Keratinocyte (primary cell): Measurements from ENCODE around the gene NLGN1. TPM values are rescaled to one million over a fixed set of nuclear protein-coding genes. Genes with fewer than 3 reads are reported as not detected.

Experiments
- DNase-seq: peaks from one replicate; pipeline ENCODE4 v3.0.0-alpha.2; 2011; ENCODE audit warnings: low read depth, missing footprints, low spot score
- FAIRE-seq: peaks from 2 replicates; lab custom pipeline; 2011; peaks lifted over from hg19 to GRCh38; lab: Jason Lieb, UNC
- H2AFZ ChIP-seq: 2 replicates; pipeline ENCODE4 v1.6.0; 2012; ENCODE audit warnings: low read length, control low read depth, inconsistent platforms; ENCODE audit not compliant: control insufficient read depth
- H3K27ac ChIP-seq: 2 replicates; pipeline ENCODE4 v1.5.1; 2011; ENCODE audit warnings: low read length; ENCODE audit not compliant: control insufficient read depth, insufficient read depth
- H3K27me3 ChIP-seq: 3 replicates; pipeline ENCODE4 v1.6.0; 2011; ENCODE audit warnings: low read length; ENCODE audit not compliant: control insufficient read depth, insufficient read depth; ENCODE audit errors: extremely low read depth
- H3K36me3 ChIP-seq, 2 experiments: 2 replicates in 1 of 2; 3 replicates in 1 of 2; pipeline ENCODE4 v1.5.1; 2011; ENCODE audit warnings: low read length in 2 of 2, mild to moderate bottlenecking in 1 of 2; ENCODE audit not compliant: control insufficient read depth in 2 of 2, insufficient read depth in 2 of 2; ENCODE audit errors: extremely low read depth in 1 of 2
- H3K4me1 ChIP-seq: 3 replicates; pipeline ENCODE4 v1.5.1; 2011; ENCODE audit warnings: low read length; ENCODE audit not compliant: control insufficient read depth, insufficient read depth; ENCODE audit errors: extremely low read depth
- H3K4me2 ChIP-seq: 3 replicates; pipeline ENCODE4 v1.6.0; 2011; ENCODE audit warnings: low read depth, low read length; ENCODE audit not compliant: control insufficient read depth, insufficient read depth; ENCODE audit errors: extremely low read depth
- H3K4me3 ChIP-seq, 3 experiments: fragments of 200-600 bp in 1 of 3; sonication (generic) in 1 of 3; 2 replicates in 2 of 3; 3 replicates in 1 of 3; pipeline ENCODE4 v1.5.1; 2011 to 2016; ENCODE audit warnings: low read length in 3 of 3, mild to moderate bottlenecking in 3 of 3, control low read depth in 2 of 3, inconsistent platforms in 1 of 3, low read depth in 1 of 3, mixed read lengths in 1 of 3, mixed run types in 1 of 3, moderate library complexity in 1 of 3; ENCODE audit not compliant: control insufficient read depth in 2 of 3, insufficient read depth in 2 of 3; ENCODE audit errors: extremely low read depth in 1 of 3
- H3K79me2 ChIP-seq: 2 replicates; pipeline ENCODE4 v1.6.0; 2012; ENCODE audit warnings: low read length; ENCODE audit not compliant: control insufficient read depth, insufficient read depth
- H3K9ac ChIP-seq: 3 replicates; pipeline ENCODE4 v1.6.0; 2011; ENCODE audit warnings: low read length; ENCODE audit not compliant: control insufficient read depth, insufficient read depth; ENCODE audit errors: extremely low read depth
- H3K9me1 ChIP-seq: 3 replicates; pipeline ENCODE4 v1.6.0; 2011; ENCODE audit warnings: low read length; ENCODE audit not compliant: control insufficient read depth, insufficient read depth; ENCODE audit errors: extremely low read depth
- H3K9me3 ChIP-seq: 2 replicates; pipeline ENCODE4 v1.5.1; 2012; ENCODE audit warnings: low read depth, low read length; ENCODE audit not compliant: control insufficient read depth
- H4K20me1 ChIP-seq: 3 replicates; pipeline ENCODE4 v1.6.0; 2011; ENCODE audit warnings: low read length; ENCODE audit not compliant: control insufficient read depth, insufficient read depth; ENCODE audit errors: extremely low read depth
- CTCF ChIP-seq, 3 experiments: IDR thresholded peaks in 1 of 3; conservative IDR thresholded peaks in 1 of 3; optimal IDR thresholded peaks in 1 of 3; 2 replicates in 2 of 3; 3 replicates in 1 of 3; pipeline versions ENCODE3 to v1.5.1; 2011; ENCODE audit warnings: low read length in 3 of 3, mild to moderate bottlenecking in 3 of 3, moderate library complexity in 2 of 3, control low read depth in 1 of 3, inconsistent platforms in 1 of 3; ENCODE audit not compliant: insufficient read depth in 2 of 3; ENCODE audit errors: extremely low read depth in 1 of 3
- EZH2 ChIP-seq: IDR thresholded peaks from one replicate; pipeline ENCODE4 v1.6.1; 2012; ENCODE audit warnings: inconsistent platforms, mild to moderate bottlenecking, low read length, moderate library complexity
- dilution Hi-C: fragments of 300-500 bp; cut with MboI; formaldehyde crosslinking; loops from one replicate; pipeline ENCODE4 v1.7.0; 2020; ENCODE audit warnings: low sequenced_read_pairs; ENCODE audit not compliant: extremely low pct_ligation_motif_present
- polyA plus RNA-seq, 5 experiments: library from polyadenylated mRNA; depleted of rRNA in 3 of 5; stranded (reverse) in 3 of 5; stranded (forward) in 1 of 5; unstranded in 1 of 5; fragments of >200 nt; gene quantifications; 1 replicate in 1 of 5; 2 replicates in 3 of 5; 3 replicates in 1 of 5; pipeline versions ENCODE4 v1.2.1 to v1.2.3, GENCODE V29; 2011 to 2012; ENCODE audit warnings: missing spikeins in 2 of 5, low read depth in 1 of 5, low replicate concordance in 1 of 5

NLGN1 gene
- polyA plus RNA-seq, 1 donor (not counting 4 experiments of a cell fraction or from before 2014, with no cell fraction given) = not detected

- dilution Hi-C loops = no loop called here
- no peak for FAIRE-seq
Measured at GRCh38 chr3:173839859-173840258, 442.3 kb downstream of the NLGN1 start.

GRCh38 chr3:173841334-173841733 is 443.8 kb downstream of the NLGN1 start:
- Histone ChIP-seq H3K9ac (no peak overlapping the region), H3K27ac (no peak overlapping the region), H3K4me3 (no peak overlapping the region), H3K27me3 (no peaks in the 10 kb centered on the region), H4K20me1 (no peaks in the 10 kb centered on the region), H3K4me1 (no peaks in the 10 kb centered on the region), H3K9me1 (no peaks in the 10 kb centered on the region), H3K4me2 (no peak overlapping the region), H3K9me3 (no peaks in the 10 kb centered on the region), H3K36me3 (no peaks in the 10 kb centered on the region), H3K79me2 (no peaks in the 10 kb centered on the region), H2AFZ (no peak overlapping the region)
- no peak for DNase-seq
- no peak for FAIRE-seq
- TF ChIP-seq CTCF (optimal IDR thresholded peaks at IDR 0.05 in 1 of 3, IDR thresholded peaks at IDR 0.05 in 1 of 3, conservative IDR thresholded peaks at IDR 0.05 in 1 of 3; ENCODE audit: extremely low read depth in 1 of 3, insufficient read depth in 2 of 3, low read length in 3 of 3) = no peak
- TF ChIP-seq EZH2 = no peak
- dilution Hi-C loops = no loop called here

More at GRCh38 chr3:173839859-173840258, 442.3 kb downstream of the NLGN1 start:
- no peaks in the 10 kb centered on the region for H3K4me1 ChIP-seq
- no peak overlapping the region for H3K4me3 ChIP-seq
- no peaks in the 10 kb centered on the region for H3K79me2 ChIP-seq
- H3K27me3 ChIP-seq = no peaks in the 10 kb centered on the region
- H3K9me3 ChIP-seq = no peaks in the 10 kb centered on the region
- no peak overlapping the region for H3K27ac ChIP-seq
- no peak overlapping the region for H3K4me2 ChIP-seq
- no peak overlapping the region for H2AFZ ChIP-seq
- DNase-seq = no peak
- H3K36me3 ChIP-seq = no peaks in the 10 kb centered on the region
- TF ChIP-seq CTCF (optimal IDR thresholded peaks at IDR 0.05 in 1 of 3, IDR thresholded peaks at IDR 0.05 in 1 of 3, conservative IDR thresholded peaks at IDR 0.05 in 1 of 3; ENCODE audit: extremely low read depth in 1 of 3, insufficient read depth in 2 of 3, low read length in 3 of 3) (no peak), EZH2 (no peak)
- no peaks in the 10 kb centered on the region for H3K9me1 ChIP-seq
- H4K20me1 ChIP-seq = no peaks in the 10 kb centered on the region
- H3K9ac ChIP-seq = no peak overlapping the region
